ENCODE results near the gene COBL. TPM values are rescaled to one million over a fixed set of nuclear protein-coding genes. Genes with fewer than 3 reads are reported as not detected.
A peak's percentile ranks its signal among the peaks of the same experiment; 100 is the strongest.

Gene COBL
- total and polyA plus RNA-seq, 9 of the 15 experiments (the other 6 are each of a cell fraction or from before 2014, with no cell fraction given): 0.01 to 2.4 (median 0.09) TPM; not detected in 3

GRCh38 chr7:51160990-51161615 is 155.5 kb downstream of the COBL start (continued):
- TF ChIP-seq ZNF766 (CRISPR knock-in tag; conservative IDR thresholded peaks at IDR 0.05) (no peak), RAD21 (CRISPR knock-in tag; conservative IDR thresholded peaks at IDR 0.05 in 1 of 2, IDR thresholded peaks at IDR 0.05 in 1 of 2) (peak; percentile 84 to 87), ZBTB7A (IDR thresholded peaks at IDR 0.05; ENCODE audit: borderline replicate concordance, control insufficient read depth, low read depth, low read length) (peak; percentile 68; the same call in 1 of the 2 replicates), RB1 (IDR thresholded peaks at IDR 0.05; ENCODE audit: low read depth) (peak; percentile 57), ZNF395 (CRISPR knock-in tag; IDR thresholded peaks at IDR 0.05) (no peak), ZNF407 (IDR thresholded peaks at IDR 0.05; ENCODE audit: low read depth) (no peak), CTCF (IDR thresholded peaks at IDR 0.05 in 2 of 3, conservative IDR thresholded peaks at IDR 0.05 in 1 of 3; ENCODE audit: insufficient read depth in 2 of 3, low read depth in 1 of 3, low read length in 3 of 3) (peak; percentile 86 to 89 (median 87)), TFAP4 (CRISPR knock-in tag; IDR thresholded peaks at IDR 0.05; ENCODE audit: borderline replicate concordance) (peak; percentile 52; the same call in 1 of the 2 replicates), ARID2 (IDR thresholded peaks at IDR 0.05) (peak; percentile 48; the same call in 1 of the 2 replicates), KAT8 (IDR thresholded peaks at IDR 0.05; ENCODE audit: low read depth) (no peak), CREM (IDR thresholded peaks at IDR 0.05; ENCODE audit: low read depth) (0 out of 2 replicates have a peak, but pooled peaks have one; percentile 7), ZNF589 (CRISPR knock-in tag; IDR thresholded peaks at IDR 0.05; ENCODE audit: low read depth) (no peak), CHD2 (IDR thresholded peaks at IDR 0.05; ENCODE audit: low read depth, low read length) (no peak), GABPB2 (CRISPR knock-in tag; conservative IDR thresholded peaks at IDR 0.05) (no peak), SMARCA5 (IDR thresholded peaks at IDR 0.05) (no peak)
